ENCODE data around the gene PPP3CA. TPM values are rescaled to one million over a fixed set of nuclear protein-coding genes. Genes with fewer than 3 reads are reported as not detected.

Gene PPP3CA
- total and polyA plus RNA-seq, 9 donors: 19.4 to 47.9 (median 37.9) TPM

DNA sequence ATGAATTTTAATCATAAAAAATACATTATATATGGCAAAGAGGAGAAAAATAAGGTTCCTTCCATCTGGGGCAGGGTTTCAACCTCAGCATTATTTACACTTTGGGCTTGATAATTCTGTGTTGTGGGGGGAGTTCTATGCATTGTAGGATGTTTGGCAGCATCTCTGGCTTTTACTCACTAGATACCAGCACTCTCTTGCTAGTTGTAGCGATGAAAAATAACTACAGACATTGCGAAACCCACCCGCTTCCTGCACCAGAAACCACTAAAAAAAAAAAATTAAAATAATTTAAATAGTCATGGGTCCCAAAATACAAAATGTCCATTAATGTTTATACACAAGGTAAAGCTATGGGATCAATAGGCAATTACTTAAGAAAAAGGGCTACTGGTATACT is 52.7 kb downstream of the PPP3CA start:
- H3K27me3 ChIP-seq: no peaks in the 10 kb centered on the region
- WGBS, 3 donors: 94 to 96% (median 96%) methylated on average over 3 of the region's 3 CpGs
- no peak overlapping the region for H3K4me3 ChIP-seq
- TF ChIP-seq EP300 (IDR thresholded peaks at IDR 0.05) (no peak), POLR2A (IDR thresholded peaks at IDR 0.05) (no peak)
- TF ChIP-seq, protein P1, sequence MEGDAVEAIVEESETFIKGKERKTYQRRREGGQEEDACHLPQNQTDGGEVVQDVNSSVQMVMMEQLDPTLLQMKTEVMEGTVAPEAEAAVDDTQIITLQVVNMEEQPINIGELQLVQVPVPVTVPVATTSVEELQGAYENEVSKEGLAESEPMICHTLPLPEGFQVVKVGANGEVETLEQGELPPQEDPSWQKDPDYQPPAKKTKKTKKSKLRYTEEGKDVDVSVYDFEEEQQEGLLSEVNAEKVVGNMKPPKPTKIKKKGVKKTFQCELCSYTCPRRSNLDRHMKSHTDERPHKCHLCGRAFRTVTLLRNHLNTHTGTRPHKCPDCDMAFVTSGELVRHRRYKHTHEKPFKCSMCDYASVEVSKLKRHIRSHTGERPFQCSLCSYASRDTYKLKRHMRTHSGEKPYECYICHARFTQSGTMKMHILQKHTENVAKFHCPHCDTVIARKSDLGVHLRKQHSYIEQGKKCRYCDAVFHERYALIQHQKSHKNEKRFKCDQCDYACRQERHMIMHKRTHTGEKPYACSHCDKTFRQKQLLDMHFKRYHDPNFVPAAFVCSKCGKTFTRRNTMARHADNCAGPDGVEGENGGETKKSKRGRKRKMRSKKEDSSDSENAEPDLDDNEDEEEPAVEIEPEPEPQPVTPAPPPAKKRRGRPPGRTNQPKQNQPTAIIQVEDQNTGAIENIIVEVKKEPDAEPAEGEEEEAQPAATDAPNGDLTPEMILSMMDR (IDR thresholded peaks at IDR 0.05): no peak
- H3K9me3 ChIP-seq: no peaks in the 10 kb centered on the region
- DNase-seq: no peak
- peaks cover 8% of the 10 kb centered on the region for H3K4me1 ChIP-seq (ENCODE audit: insufficient read depth)
- H3K36me3 ChIP-seq: no peaks in the 10 kb centered on the region
- H3K27ac ChIP-seq: no peak overlapping the region
- intact Hi-C loops (cut with DNase I): no loop called here

DNA sequence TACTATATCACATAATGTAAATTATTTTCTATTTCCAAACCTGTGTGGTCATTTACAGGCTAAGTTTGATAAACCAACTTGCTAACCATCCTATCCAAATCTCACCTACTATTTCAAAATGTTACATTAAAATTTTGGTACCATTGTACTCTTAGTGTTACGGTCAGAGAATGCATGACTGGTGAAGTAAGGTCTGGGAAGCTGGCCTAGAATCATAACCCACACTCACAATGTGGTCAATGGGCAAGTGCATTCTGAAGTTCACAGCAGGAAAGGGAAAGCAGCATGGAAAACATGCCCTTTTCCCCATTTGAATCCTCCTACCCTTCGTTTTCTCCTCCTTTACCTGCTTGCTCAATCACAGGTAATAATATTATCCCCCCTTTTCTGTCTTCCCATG is 54.4 kb downstream of the PPP3CA start:
- TF ChIP-seq EP300 (IDR thresholded peaks at IDR 0.05): no peak
- TF ChIP-seq, protein P1 (IDR thresholded peaks at IDR 0.05): no peak
- no peak for TF ChIP-seq POLR2A (IDR thresholded peaks at IDR 0.05)
- no peak overlapping the region for H3K27ac ChIP-seq
- H3K9me3 ChIP-seq: no peaks in the 10 kb centered on the region
- WGBS, 3 donors: 84 to 100% (median 99%) methylated on average over 2 of the region's 2 CpGs
- no peaks in the 10 kb centered on the region for H3K27me3 ChIP-seq
- no peaks in the 10 kb centered on the region for H3K36me3 ChIP-seq
- peaks cover 10% of the 10 kb centered on the region for H3K4me1 ChIP-seq (ENCODE audit: insufficient read depth)
- intact Hi-C loops (cut with DNase I): no loop called here
- no peak for DNase-seq
- H3K4me3 ChIP-seq: no peak overlapping the region

DNA sequence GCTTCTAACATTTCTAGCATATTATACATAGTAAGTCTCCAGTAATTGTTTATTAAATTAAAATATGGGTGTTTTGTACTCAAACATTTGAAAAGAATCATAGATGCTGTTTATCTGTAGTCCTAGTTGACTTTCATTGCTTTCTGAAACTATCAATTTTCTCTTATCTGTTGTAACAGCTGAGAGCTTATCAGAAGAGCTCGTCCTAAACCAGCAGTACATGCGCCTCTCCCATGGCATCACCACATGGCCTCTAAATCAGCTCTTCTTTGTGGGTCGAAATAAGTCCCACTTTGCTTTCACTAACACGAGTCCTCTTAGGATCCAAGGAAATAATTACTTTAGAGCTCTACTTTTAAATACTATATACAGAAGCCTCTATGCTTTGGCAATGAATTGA is 55.1 kb downstream of the PPP3CA start:
- intact Hi-C loops (cut with DNase I): no loop called here
- no peak overlapping the region for H3K4me3 ChIP-seq
- H3K27me3 ChIP-seq: no peaks in the 10 kb centered on the region
- no peak for TF ChIP-seq EP300 (IDR thresholded peaks at IDR 0.05)
- TF ChIP-seq, protein P1 (IDR thresholded peaks at IDR 0.05): no peak
- TF ChIP-seq POLR2A (IDR thresholded peaks at IDR 0.05): no peak
- H3K27ac ChIP-seq: no peak overlapping the region
- DNase-seq: no peak
- no peaks in the 10 kb centered on the region for H3K9me3 ChIP-seq
- H3K4me1 ChIP-seq (ENCODE audit: insufficient read depth): peaks cover 14% of the 10 kb centered on the region
- H3K36me3 ChIP-seq: no peaks in the 10 kb centered on the region
- WGBS, 3 donors: 56 to 66% (median 62%) methylated on average over 4 of the region's 4 CpGs

DNA sequence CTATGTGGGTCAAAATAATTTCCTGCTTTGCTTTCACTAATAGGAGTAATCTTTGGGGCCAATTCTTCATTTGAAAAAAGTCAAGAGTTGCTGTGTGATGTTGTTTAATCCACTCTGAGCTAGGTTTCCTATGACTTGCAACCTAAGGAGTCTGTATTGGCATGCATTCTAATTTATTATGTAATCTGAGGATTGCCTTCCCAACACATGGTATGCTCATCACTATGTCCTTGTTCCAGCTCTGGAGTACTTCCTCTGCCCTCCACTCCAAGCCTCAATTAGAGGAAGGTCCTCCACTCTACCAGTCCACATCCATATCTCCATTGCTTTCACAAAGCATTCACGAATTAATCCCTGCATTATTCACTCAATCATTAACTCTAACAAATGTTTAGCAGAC is 56.1 kb downstream of the PPP3CA start:
- TF ChIP-seq POLR2A (IDR thresholded peaks at IDR 0.05) (no peak), EP300 (IDR thresholded peaks at IDR 0.05) (no peak)
- TF ChIP-seq, protein P1 (IDR thresholded peaks at IDR 0.05): no peak
- DNase-seq: no peak
- intact Hi-C loops (cut with DNase I): no loop called here
- 72 to 79% (median 75%) methylated on average over 1 of the region's 1 CpG for whole genome bisulfite sequencing, 3 donors
- H3K36me3 ChIP-seq: no peaks in the 10 kb centered on the region
- no peak overlapping the region for H3K4me3 ChIP-seq
- no peaks in the 10 kb centered on the region for H3K9me3 ChIP-seq
- peaks cover 16% of the 10 kb centered on the region for H3K4me1 ChIP-seq (ENCODE audit: insufficient read depth)
- no peaks in the 10 kb centered on the region for H3K27me3 ChIP-seq
- H3K27ac ChIP-seq: no peak overlapping the region

DNA sequence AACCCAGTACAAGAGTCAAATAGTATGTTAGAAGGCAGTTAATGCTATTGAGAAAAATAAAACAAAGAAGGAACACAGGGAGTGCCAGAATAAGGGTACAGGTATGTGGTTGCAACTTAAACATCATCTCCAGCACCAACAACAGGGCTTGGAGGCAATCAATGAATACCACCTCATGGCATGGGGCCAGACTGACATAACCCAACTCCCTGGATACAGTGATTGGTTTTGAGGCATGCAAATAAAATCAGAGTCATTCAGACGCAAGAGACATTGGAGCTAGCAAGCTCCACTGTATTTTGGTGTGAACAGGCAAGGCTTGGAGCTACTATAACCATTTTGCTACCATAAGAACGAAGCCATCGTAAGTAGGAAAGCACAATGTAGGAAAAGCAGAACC is 56.7 kb downstream of the PPP3CA start:
- TF ChIP-seq, protein P1 (IDR thresholded peaks at IDR 0.05): no peak
- TF ChIP-seq EP300 (IDR thresholded peaks at IDR 0.05) (no peak), POLR2A (IDR thresholded peaks at IDR 0.05) (no peak)
- H3K4me3 ChIP-seq: no peak overlapping the region
- WGBS, 3 donors: 93 to 95% (median 93%) methylated on average over 3 of the region's 3 CpGs
- H3K27ac ChIP-seq: no peak overlapping the region
- H3K9me3 ChIP-seq: no peaks in the 10 kb centered on the region
- intact Hi-C loops (cut with DNase I): no loop called here
- no peaks in the 10 kb centered on the region for H3K36me3 ChIP-seq
- peaks cover 18% of the 10 kb centered on the region for H3K4me1 ChIP-seq (ENCODE audit: insufficient read depth)
- DNase-seq: no peak
- H3K27me3 ChIP-seq: no peaks in the 10 kb centered on the region
